HEK293 (cell line): Measurements from ENCODE around the gene ADORA2A.

Experiments
- GFI1B ChIP-seq: fragments of 450-650 bp; formaldehyde crosslinking; IDR thresholded peaks from 2 replicates; pipeline ENCODE4 v1.5.1; 2016; ENCODE audit warnings: missing biosample characterization, missing genetic modification characterization
- IKZF3 ChIP-seq: fragments of 450-650 bp; IDR thresholded peaks from 2 replicates; pipeline ENCODE4 v1.5.0; 2018; ENCODE audit warnings: missing biosample characterization, mild to moderate bottlenecking, missing genetic modification characterization, moderate library complexity
- KLF10 ChIP-seq: fragments of 450-650 bp; IDR thresholded peaks from 2 replicates; pipeline ENCODE4 v1.5.1; 2018; ENCODE audit warnings: missing biosample characterization, mild to moderate bottlenecking, missing genetic modification characterization
- OSR2 ChIP-seq: fragments of 450-650 bp; formaldehyde crosslinking; IDR thresholded peaks from 2 replicates; pipeline ENCODE4 v1.5.1; 2016; ENCODE audit warnings: missing biosample characterization, missing genetic modification characterization
- PRDM1 ChIP-seq: fragments of 450-650 bp; formaldehyde crosslinking; IDR thresholded peaks from 2 replicates; pipeline ENCODE4; 2016; ENCODE audit warnings: missing biosample characterization, missing genetic modification characterization
- REPIN1 ChIP-seq: fragments of 450-650 bp; formaldehyde crosslinking; IDR thresholded peaks from 2 replicates; pipeline ENCODE4 v1.5.1; 2017; ENCODE audit warnings: missing biosample characterization, missing genetic modification characterization, low read depth
- ZBTB17 ChIP-seq: fragments of 450-650 bp; formaldehyde crosslinking; IDR thresholded peaks from 2 replicates; pipeline ENCODE4 v1.5.1; 2016; ENCODE audit warnings: missing biosample characterization, missing genetic modification characterization
- ZEB2 ChIP-seq: fragments of 450-650 bp; formaldehyde crosslinking; IDR thresholded peaks from 2 replicates; pipeline ENCODE4 v1.5.1; 2016; ENCODE audit warnings: missing biosample characterization, missing genetic modification characterization
- ZNF133 ChIP-seq: fragments of 450-650 bp; formaldehyde crosslinking; IDR thresholded peaks from 2 replicates; pipeline ENCODE4 v1.5.1; 2016; ENCODE audit warnings: missing biosample characterization, missing genetic modification characterization
- ZNF16 ChIP-seq: fragments of 450-650 bp; formaldehyde crosslinking; IDR thresholded peaks from 2 replicates; pipeline ENCODE4 v1.5.1; 2016; ENCODE audit warnings: low read depth, missing biosample characterization, missing genetic modification characterization
- ZNF169 ChIP-seq: fragments of 450-650 bp; formaldehyde crosslinking; IDR thresholded peaks from 2 replicates; pipeline ENCODE4 v1.5.1; 2016; ENCODE audit warnings: missing biosample characterization, missing genetic modification characterization
- ZNF175 ChIP-seq: fragments of 450-650 bp; formaldehyde crosslinking; IDR thresholded peaks from 2 replicates; pipeline ENCODE4 v1.5.1; 2016; ENCODE audit warnings: missing biosample characterization, missing genetic modification characterization
- ZNF202 ChIP-seq: fragments of 450-650 bp; formaldehyde crosslinking; IDR thresholded peaks from 2 replicates; pipeline ENCODE4 v1.5.1; 2016; ENCODE audit warnings: missing biosample characterization, missing genetic modification characterization, borderline replicate concordance
- ZNF214 ChIP-seq: fragments of 450-650 bp; formaldehyde crosslinking; IDR thresholded peaks from 2 replicates; pipeline ENCODE4 v1.5.1; 2017; ENCODE audit warnings: missing biosample characterization, mild to moderate bottlenecking, missing genetic modification characterization, borderline replicate concordance
- ZNF221 ChIP-seq: fragments of 450-650 bp; formaldehyde crosslinking; IDR thresholded peaks from 2 replicates; pipeline ENCODE4 v1.5.1; 2017; ENCODE audit warnings: missing biosample characterization, missing genetic modification characterization, borderline replicate concordance
- ZNF274 ChIP-seq, 2 experiments: fragments of 200-500 bp in 1 of 2; fragments of 450-650 bp in 1 of 2; sonication (Bioruptor generic) in 1 of 2; formaldehyde crosslinking in 1 of 2; IDR thresholded peaks; 2 replicates each; pipeline versions ENCODE4 v1.5.1 to v1.6.1; 2014 to 2016; ENCODE audit warnings: borderline replicate concordance in 1 of 2, inconsistent platforms in 1 of 2, low read length in 1 of 2, missing biosample characterization in 1 of 2, missing genetic modification characterization in 1 of 2
- ZNF335 ChIP-seq: fragments of 450-650 bp; formaldehyde crosslinking; conservative IDR thresholded peaks from 2 replicates; pipeline ENCODE4 v1.5.1; 2016; ENCODE audit warnings: missing biosample characterization, missing genetic modification characterization
- ZNF354C ChIP-seq: fragments of 450-650 bp; formaldehyde crosslinking; IDR thresholded peaks from 2 replicates; pipeline ENCODE4 v1.5.1; 2016; ENCODE audit warnings: missing biosample characterization, missing genetic modification characterization, low read depth, borderline replicate concordance
- ZNF48 ChIP-seq: fragments of 450-650 bp; formaldehyde crosslinking; IDR thresholded peaks from 2 replicates; pipeline ENCODE4 v1.5.1; 2016; ENCODE audit warnings: missing biosample characterization, missing genetic modification characterization
- ZNF514 ChIP-seq: fragments of 450-650 bp; formaldehyde crosslinking; IDR thresholded peaks from 2 replicates; pipeline ENCODE4 v1.5.1; 2016; ENCODE audit warnings: missing biosample characterization, missing genetic modification characterization
- ZNF621 ChIP-seq: fragments of 450-650 bp; formaldehyde crosslinking; IDR thresholded peaks from 2 replicates; pipeline ENCODE4 v1.5.1; 2017; ENCODE audit warnings: missing biosample characterization, missing genetic modification characterization
- ZNF664 ChIP-seq: fragments of 450-650 bp; formaldehyde crosslinking; IDR thresholded peaks from 2 replicates; pipeline ENCODE4 v1.5.1; 2016; ENCODE audit warnings: missing biosample characterization, missing genetic modification characterization
- ZNF747 ChIP-seq: fragments of 450-650 bp; formaldehyde crosslinking; IDR thresholded peaks from 2 replicates; pipeline ENCODE4 v1.5.1; 2016; ENCODE audit warnings: missing biosample characterization, missing genetic modification characterization
- ZNF776 ChIP-seq: fragments of 450-650 bp; formaldehyde crosslinking; IDR thresholded peaks from 2 replicates; pipeline ENCODE4 v1.5.0; 2017; ENCODE audit warnings: missing biosample characterization, missing genetic modification characterization, borderline replicate concordance
- ZSCAN16 ChIP-seq: fragments of 450-650 bp; formaldehyde crosslinking; IDR thresholded peaks from 2 replicates; pipeline ENCODE4 v1.5.1; 2016; ENCODE audit warnings: missing biosample characterization, missing genetic modification characterization
- TF ChIP-seq, protein P1 (sequence below): fragments of 450-650 bp; formaldehyde crosslinking; optimal IDR thresholded peaks from 2 replicates; pipeline ENCODE3; 2016; ENCODE audit warnings: missing biosample characterization, mild to moderate bottlenecking, missing genetic modification characterization
- TF ChIP-seq, protein P2 (sequence below): fragments of 450-650 bp; formaldehyde crosslinking; IDR thresholded peaks from 2 replicates; pipeline ENCODE4 v1.5.1; 2016; ENCODE audit warnings: missing biosample characterization, missing genetic modification characterization
- TF ChIP-seq, protein P3 (sequence below): fragments of 450-650 bp; formaldehyde crosslinking; IDR thresholded peaks from 2 replicates; pipeline ENCODE4 v1.5.1; 2016; ENCODE audit warnings: missing biosample characterization, missing genetic modification characterization
- TF ChIP-seq, protein P4 (sequence below): fragments of 450-650 bp; formaldehyde crosslinking; IDR thresholded peaks from 2 replicates; pipeline ENCODE4 v1.5.1; 2016; ENCODE audit warnings: missing biosample characterization, missing genetic modification characterization, low read depth
- TF ChIP-seq, protein P5 (sequence below): fragments of 450-650 bp; formaldehyde crosslinking; IDR thresholded peaks from 2 replicates; pipeline ENCODE4 v1.5.1; 2016; ENCODE audit warnings: missing biosample characterization, missing genetic modification characterization
- TF ChIP-seq, protein P6 (sequence below): IDR thresholded peaks from 2 replicates; pipeline ENCODE4 v1.6.1; 2011; ENCODE audit warnings: mild to moderate bottlenecking, low read depth, low read length, borderline replicate concordance

ADORA2A gene

DNA sequence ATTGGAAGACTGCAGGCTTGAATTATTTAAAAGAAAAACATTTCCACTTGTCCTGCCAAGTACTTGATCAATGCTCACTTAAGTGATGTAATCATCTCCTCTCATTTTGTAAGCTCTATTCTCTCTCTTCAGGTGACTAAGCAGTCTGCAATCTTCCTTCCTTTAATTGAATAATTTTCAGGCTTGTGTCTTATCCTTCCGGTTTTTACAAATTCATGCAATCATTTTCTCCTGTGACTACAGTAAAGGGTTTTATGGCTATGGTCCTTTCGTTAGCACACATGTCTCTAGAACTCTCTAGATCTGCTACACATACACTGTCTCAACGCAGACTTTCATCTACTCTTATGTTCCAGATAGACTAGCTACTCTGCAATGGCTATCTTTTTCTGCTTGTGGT, 55.2 kb downstream of the ADORA2A start (continued):
- TF ChIP-seq ZSCAN16 (no peak), ZNF175 (tag by site-specific recombination) (no peak), GFI1B (tag by site-specific recombination) (no peak), ZNF335 (no peak), ZEB2 (tag by site-specific recombination) (peak; percentile 64; the same call in 1 of the 2 replicates), ZNF776 (tag by site-specific recombination) (no peak), ZNF221 (tag by site-specific recombination) (no peak), ZNF16 (tag by site-specific recombination) (no peak), ZNF169 (tag by site-specific recombination) (no peak), OSR2 (tag by site-specific recombination) (no peak), KLF10 (tag by site-specific recombination) (no peak), ZNF48 (tag by site-specific recombination) (no peak), PRDM1 (tag by site-specific recombination) (peak; percentile 77), IKZF3 (tag by site-specific recombination) (no peak), REPIN1 (tag by site-specific recombination) (no peak), ZNF202 (tag by site-specific recombination) (no peak), ZBTB17 (tag by site-specific recombination) (peak; percentile 81), ZNF354C (tag by site-specific recombination) (no peak), ZNF747 (no peak), ZNF133 (tag by site-specific recombination) (no peak), ZNF664 (peak; percentile 80; the same call in 1 of the 2 replicates), ZNF514 (tag by site-specific recombination) (no peak), ZNF274 (IDR thresholded peaks at IDR 0.05; ENCODE audit: low read length) (no peak), ZNF274 (tag by site-specific recombination; IDR thresholded peaks at IDR 0.05; ENCODE audit: borderline replicate concordance) (no peak), ZNF621 (no peak), ZNF214 (tag by site-specific recombination) (no peak)
- TF ChIP-seq, protein P1, sequence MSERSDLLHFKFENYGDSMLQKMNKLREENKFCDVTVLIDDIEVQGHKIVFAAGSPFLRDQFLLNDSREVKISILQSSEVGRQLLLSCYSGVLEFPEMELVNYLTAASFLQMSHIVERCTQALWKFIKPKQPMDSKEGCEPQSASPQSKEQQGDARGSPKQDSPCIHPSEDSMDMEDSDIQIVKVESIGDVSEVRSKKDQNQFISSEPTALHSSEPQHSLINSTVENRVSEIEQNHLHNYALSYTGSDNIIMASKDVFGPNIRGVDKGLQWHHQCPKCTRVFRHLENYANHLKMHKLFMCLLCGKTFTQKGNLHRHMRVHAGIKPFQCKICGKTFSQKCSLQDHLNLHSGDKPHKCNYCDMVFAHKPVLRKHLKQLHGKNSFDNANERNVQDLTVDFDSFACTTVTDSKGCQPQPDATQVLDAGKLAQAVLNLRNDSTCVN (tag by site-specific recombination), result no peak
- TF ChIP-seq, protein P2, sequence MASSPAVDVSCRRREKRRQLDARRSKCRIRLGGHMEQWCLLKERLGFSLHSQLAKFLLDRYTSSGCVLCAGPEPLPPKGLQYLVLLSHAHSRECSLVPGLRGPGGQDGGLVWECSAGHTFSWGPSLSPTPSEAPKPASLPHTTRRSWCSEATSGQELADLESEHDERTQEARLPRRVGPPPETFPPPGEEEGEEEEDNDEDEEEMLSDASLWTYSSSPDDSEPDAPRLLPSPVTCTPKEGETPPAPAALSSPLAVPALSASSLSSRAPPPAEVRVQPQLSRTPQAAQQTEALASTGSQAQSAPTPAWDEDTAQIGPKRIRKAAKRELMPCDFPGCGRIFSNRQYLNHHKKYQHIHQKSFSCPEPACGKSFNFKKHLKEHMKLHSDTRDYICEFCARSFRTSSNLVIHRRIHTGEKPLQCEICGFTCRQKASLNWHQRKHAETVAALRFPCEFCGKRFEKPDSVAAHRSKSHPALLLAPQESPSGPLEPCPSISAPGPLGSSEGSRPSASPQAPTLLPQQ, result no peak
- TF ChIP-seq, protein P3, sequence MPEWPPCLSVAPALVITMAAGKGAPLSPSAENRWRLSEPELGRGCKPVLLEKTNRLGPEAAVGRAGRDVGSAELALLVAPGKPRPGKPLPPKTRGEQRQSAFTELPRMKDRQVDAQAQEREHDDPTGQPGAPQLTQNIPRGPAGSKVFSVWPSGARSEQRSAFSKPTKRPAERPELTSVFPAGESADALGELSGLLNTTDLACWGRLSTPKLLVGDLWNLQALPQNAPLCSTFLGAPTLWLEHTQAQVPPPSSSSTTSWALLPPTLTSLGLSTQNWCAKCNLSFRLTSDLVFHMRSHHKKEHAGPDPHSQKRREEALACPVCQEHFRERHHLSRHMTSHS (tag by site-specific recombination), result no peak
- TF ChIP-seq, protein P4, sequence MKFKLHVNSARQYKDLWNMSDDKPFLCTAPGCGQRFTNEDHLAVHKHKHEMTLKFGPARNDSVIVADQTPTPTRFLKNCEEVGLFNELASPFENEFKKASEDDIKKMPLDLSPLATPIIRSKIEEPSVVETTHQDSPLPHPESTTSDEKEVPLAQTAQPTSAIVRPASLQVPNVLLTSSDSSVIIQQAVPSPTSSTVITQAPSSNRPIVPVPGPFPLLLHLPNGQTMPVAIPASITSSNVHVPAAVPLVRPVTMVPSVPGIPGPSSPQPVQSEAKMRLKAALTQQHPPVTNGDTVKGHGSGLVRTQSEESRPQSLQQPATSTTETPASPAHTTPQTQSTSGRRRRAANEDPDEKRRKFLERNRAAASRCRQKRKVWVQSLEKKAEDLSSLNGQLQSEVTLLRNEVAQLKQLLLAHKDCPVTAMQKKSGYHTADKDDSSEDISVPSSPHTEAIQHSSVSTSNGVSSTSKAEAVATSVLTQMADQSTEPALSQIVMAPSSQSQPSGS (tag by site-specific recombination), result peak; percentile 61
- TF ChIP-seq, protein P5, sequence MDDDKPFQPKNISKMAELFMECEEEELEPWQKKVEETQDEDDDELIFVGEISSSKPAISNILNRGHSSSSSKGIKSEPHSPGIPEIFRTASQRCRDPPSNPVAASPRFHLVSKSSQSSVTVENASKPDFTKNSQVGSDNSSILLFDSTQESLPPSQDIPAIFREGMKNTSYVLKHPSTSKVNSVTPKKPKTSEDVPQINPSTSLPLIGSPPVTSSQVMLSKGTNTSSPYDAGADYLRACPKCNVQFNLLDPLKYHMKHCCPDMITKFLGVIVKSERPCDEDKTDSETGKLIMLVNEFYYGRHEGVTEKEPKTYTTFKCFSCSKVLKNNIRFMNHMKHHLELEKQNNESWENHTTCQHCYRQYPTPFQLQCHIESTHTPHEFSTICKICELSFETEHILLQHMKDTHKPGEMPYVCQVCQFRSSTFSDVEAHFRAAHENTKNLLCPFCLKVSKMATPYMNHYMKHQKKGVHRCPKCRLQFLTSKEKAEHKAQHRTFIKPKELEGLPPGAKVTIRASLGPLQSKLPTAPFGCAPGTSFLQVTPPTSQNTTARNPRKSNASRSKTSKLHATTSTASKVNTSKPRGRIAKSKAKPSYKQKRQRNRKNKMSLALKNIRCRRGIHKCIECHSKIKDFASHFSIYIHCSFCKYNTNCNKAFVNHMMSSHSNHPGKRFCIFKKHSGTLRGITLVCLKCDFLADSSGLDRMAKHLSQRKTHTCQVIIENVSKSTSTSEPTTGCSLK (tag by site-specific recombination), result no peak
- TF ChIP-seq, protein P6, sequence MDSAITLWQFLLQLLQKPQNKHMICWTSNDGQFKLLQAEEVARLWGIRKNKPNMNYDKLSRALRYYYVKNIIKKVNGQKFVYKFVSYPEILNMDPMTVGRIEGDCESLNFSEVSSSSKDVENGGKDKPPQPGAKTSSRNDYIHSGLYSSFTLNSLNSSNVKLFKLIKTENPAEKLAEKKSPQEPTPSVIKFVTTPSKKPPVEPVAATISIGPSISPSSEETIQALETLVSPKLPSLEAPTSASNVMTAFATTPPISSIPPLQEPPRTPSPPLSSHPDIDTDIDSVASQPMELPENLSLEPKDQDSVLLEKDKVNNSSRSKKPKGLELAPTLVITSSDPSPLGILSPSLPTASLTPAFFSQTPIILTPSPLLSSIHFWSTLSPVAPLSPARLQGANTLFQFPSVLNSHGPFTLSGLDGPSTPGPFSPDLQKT, result no peak
